Mucosa of rectum (tissue), 2 donors: ENCODE measurements around the gene RAD23B.

Experiments
- H3K27ac ChIP-seq, 2 donors: one replicate each; pipeline ENCODE4 v1.7.0; 2013; ENCODE audit warnings: inconsistent platforms in 2 of 2, low read depth in 2 of 2, low read length in 2 of 2
- H3K27me3 ChIP-seq, 2 donors: one replicate each; pipeline ENCODE4 v1.7.0; 2013; ENCODE audit warnings: low read length in 2 of 2; ENCODE audit not compliant: control insufficient read depth in 2 of 2, insufficient read depth in 2 of 2
- H3K36me3 ChIP-seq, 2 donors: one replicate each; pipeline ENCODE4 v1.7.0; 2013; ENCODE audit warnings: low read length in 2 of 2; ENCODE audit not compliant: control insufficient read depth in 2 of 2, insufficient read depth in 2 of 2
- H3K4me1 ChIP-seq, 2 donors: one replicate each; pipeline ENCODE4 v1.7.0; 2013; ENCODE audit warnings: low read length in 2 of 2, mild to moderate bottlenecking in 1 of 2; ENCODE audit not compliant: control insufficient read depth in 2 of 2, insufficient read depth in 2 of 2
- H3K4me3 ChIP-seq, 2 donors: one replicate each; pipeline ENCODE4 v1.7.0; 2013; ENCODE audit warnings: low read length in 2 of 2
- H3K9ac ChIP-seq, 2 donors: one replicate each; pipeline ENCODE4 v1.7.0; 2013; ENCODE audit warnings: low read length in 2 of 2, low read depth in 1 of 2, mild to moderate bottlenecking in 1 of 2
- H3K9me3 ChIP-seq, 2 donors: one replicate each; pipeline ENCODE4 v1.7.0; 2013; ENCODE audit warnings: low read length in 2 of 2; ENCODE audit not compliant: control insufficient read depth in 2 of 2
- donor health status: healthy.
- donor health status: Normal muscosa, but diverticular disease.

Gene RAD23B

GRCh38 chr9:107312376-107313050 is 29.4 kb downstream of the RAD23B start:
- Histone ChIP-seq H3K9ac (no peak overlapping the region), H3K4me1 (no peaks in the 10 kb centered on the region), H3K27me3 (no peaks in the 10 kb centered on the region), H3K4me3 (no peak overlapping the region), H3K9me3 (no peaks in the 10 kb centered on the region), H3K27ac (no peak overlapping the region), H3K36me3 (peaks cover 32 to 33% of the 10 kb centered on the region in 2 donors)

- H3K36me3 ChIP-seq = peaks cover 26 to 35% of the 10 kb centered on the region in 2 donors
- no peak overlapping the region for H3K4me3 ChIP-seq
- H3K27me3 ChIP-seq = no peaks in the 10 kb centered on the region
- H3K9me3 ChIP-seq = no peaks in the 10 kb centered on the region
- H3K9ac ChIP-seq = no peak overlapping the region
- no peak overlapping the region for H3K27ac ChIP-seq
- no peaks in the 10 kb centered on the region for H3K4me1 ChIP-seq
Observed at GRCh38 chr9:107313555-107314096, 30.5 kb downstream of the RAD23B start.

DNA sequence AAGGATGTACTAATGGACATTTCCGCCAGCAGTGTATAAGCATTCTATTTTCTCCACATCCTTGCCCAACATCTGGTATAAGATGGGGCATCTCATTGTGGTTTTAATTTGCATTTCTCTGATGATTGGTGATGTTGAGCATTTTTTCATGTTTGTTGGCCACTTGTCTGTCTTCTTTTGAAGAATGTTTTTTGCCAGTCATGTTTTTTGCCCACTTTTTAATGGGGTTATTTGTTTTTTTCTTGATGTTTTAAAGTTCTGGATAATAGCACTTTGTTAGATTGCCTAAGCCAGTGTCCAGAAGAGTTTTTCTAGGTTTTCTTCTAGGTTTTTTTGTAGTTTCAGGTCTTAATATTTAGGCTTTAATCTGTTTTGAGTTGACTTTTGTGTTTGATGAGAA is 31.7 kb downstream of the RAD23B start:
- Histone ChIP-seq H3K4me1 (no peaks in the 10 kb centered on the region), H3K9me3 (no peaks in the 10 kb centered on the region), H3K36me3 (peaks cover 23 to 30% of the 10 kb centered on the region in 2 donors), H3K9ac (no peak overlapping the region), H3K27me3 (no peaks in the 10 kb centered on the region), H3K27ac (no peak overlapping the region), H3K4me3 (no peak overlapping the region)

GRCh38 chr9:107316795-107317661 is 33.9 kb downstream of the RAD23B start:
- Histone ChIP-seq H3K9me3 (no peaks in the 10 kb centered on the region), H3K36me3 (peaks cover 20 to 31% of the 10 kb centered on the region in 2 donors), H3K9ac (no peak overlapping the region), H3K27me3 (no peaks in the 10 kb centered on the region), H3K4me3 (no peak overlapping the region), H3K27ac (no peak overlapping the region), H3K4me1 (no peaks in the 10 kb centered on the region)

- no peaks in the 10 kb centered on the region for H3K4me1 ChIP-seq
- no peaks in the 10 kb centered on the region for H3K27me3 ChIP-seq
- no peak overlapping the region for H3K4me3 ChIP-seq
- no peaks in the 10 kb centered on the region for H3K9me3 ChIP-seq
- H3K9ac ChIP-seq = no peak overlapping the region
- H3K36me3 ChIP-seq = peaks cover 33 to 41% of the 10 kb centered on the region in 2 donors
- H3K27ac ChIP-seq = no peak overlapping the region
Observed at GRCh38 chr9:107322643-107323042, 39.6 kb downstream of the RAD23B start.

DNA sequence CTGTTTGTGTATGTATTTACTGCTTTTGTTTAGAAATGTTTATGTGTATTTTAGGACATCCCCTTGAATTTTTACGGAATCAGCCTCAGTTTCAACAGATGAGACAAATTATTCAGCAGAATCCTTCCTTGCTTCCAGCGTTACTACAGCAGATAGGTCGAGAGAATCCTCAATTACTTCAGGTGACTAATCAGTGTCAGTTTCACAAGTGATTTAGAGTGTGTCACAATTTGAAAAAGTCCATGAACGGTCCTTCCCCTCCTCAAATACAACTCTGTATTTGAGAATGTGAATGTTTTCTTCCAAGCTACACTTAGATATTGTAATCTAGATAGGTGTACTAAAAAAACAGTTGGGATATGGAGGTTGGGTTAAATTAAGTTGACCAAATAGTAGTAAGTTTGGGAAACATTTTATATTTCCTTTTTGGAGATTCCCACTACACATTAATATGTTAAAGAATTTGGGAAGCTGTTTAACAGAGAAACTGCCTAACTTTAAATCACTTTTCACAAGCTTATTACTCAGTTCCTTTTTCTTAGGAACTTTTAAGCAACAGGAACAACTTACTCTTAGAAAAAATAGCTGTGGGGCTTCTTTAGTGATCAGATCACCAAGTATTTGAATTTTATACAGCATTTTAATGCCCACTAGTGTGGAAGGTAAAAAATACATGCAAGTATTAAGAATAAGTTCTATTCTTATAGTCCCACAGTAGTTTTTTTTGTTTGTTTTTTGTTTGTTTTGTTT is 40.9 kb downstream of the RAD23B start:
- H3K9me3 ChIP-seq = no peaks in the 10 kb centered on the region
- no peaks in the 10 kb centered on the region for H3K4me1 ChIP-seq
- H3K9ac ChIP-seq = no peak overlapping the region
- no peak overlapping the region for H3K4me3 ChIP-seq
- no peak overlapping the region for H3K27ac ChIP-seq
- no peaks in the 10 kb centered on the region for H3K27me3 ChIP-seq
- H3K36me3 ChIP-seq = peaks cover 37 to 39% of the 10 kb centered on the region in 2 donors

GRCh38 chr9:107325842-107326241 is 42.8 kb downstream of the RAD23B start:
- Histone ChIP-seq H3K4me3 (no peak overlapping the region), H3K27ac (no peak overlapping the region), H3K4me1 (no peaks in the 10 kb centered on the region), H3K36me3 (peaks cover 40 to 45% of the 10 kb centered on the region in 2 donors), H3K9me3 (no peaks in the 10 kb centered on the region), H3K9ac (no peak overlapping the region), H3K27me3 (no peaks in the 10 kb centered on the region)

DNA sequence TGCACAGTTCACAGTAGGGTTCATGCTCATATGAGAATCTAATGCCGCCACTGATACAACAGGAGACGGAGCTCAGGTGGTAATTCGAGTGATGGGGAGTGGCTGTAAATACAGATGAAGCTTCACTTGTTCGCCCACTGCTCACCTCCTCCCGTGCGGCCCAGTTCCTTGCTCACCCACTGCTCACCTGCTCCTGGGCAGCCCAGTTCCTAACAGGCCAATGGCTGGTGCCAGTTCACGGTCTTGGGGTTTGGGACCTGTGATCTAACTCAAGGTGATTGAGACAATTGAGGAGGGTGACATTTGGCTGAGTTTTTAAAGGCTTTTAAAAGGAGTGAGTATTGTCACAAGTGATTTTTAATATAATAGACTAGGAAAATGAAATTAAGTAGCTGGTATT is 45.4 kb downstream of the RAD23B start:
- Histone ChIP-seq H3K27me3 (no peaks in the 10 kb centered on the region), H3K36me3 (peaks cover 45 to 62% of the 10 kb centered on the region in 2 donors), H3K27ac (no peak overlapping the region), H3K9ac (no peak overlapping the region), H3K9me3 (no peaks in the 10 kb centered on the region), H3K4me1 (no peaks in the 10 kb centered on the region), H3K4me3 (no peak overlapping the region)

GRCh38 chr9:107330420-107330819 is 47.3 kb downstream of the RAD23B start:
- H3K9ac ChIP-seq = no peak overlapping the region
- no peaks in the 10 kb centered on the region for H3K4me1 ChIP-seq
- no peaks in the 10 kb centered on the region for H3K27me3 ChIP-seq
- no peak overlapping the region for H3K27ac ChIP-seq
- no peaks in the 10 kb centered on the region for H3K9me3 ChIP-seq
- H3K4me3 ChIP-seq = no peak overlapping the region
- H3K36me3 ChIP-seq = peaks cover 44 to 54% of the 10 kb centered on the region in 2 donors
